Spinal cord (tissue), 10 donors: Measurements from ENCODE around the gene PIGA. TPM values are rescaled to one million over a fixed set of nuclear protein-coding genes. Genes with fewer than 3 reads are reported as not detected.

Experiments
- DNase-seq, 6 donors: peaks; one replicate each; pipeline versions ENCODE4 v3.0.0 to v3.0.0-alpha.2; 2013 to 2015; ENCODE audit warnings: low spot score in 6 of 6, low read depth in 4 of 6
- H3K27ac ChIP-seq: one replicate; pipeline ENCODE4 v1.5.1; 2013; ENCODE audit warnings: low read depth, low read length, control low read depth
- H3K27me3 ChIP-seq: one replicate; pipeline ENCODE4 v1.6.1; 2013; ENCODE audit warnings: low read length; ENCODE audit not compliant: control insufficient read depth, insufficient read depth
- H3K36me3 ChIP-seq: one replicate; pipeline ENCODE4 v1.6.1; 2013; ENCODE audit warnings: low read length; ENCODE audit not compliant: control insufficient read depth, insufficient read depth
- H3K4me1 ChIP-seq: one replicate; pipeline ENCODE4 v1.6.1; 2013; ENCODE audit warnings: low read length; ENCODE audit not compliant: control insufficient read depth, insufficient read depth
- H3K4me3 ChIP-seq: one replicate; pipeline ENCODE4 v1.5.1; 2013; ENCODE audit warnings: low read depth, low read length, control low read depth
- H3K9me3 ChIP-seq: one replicate; pipeline ENCODE4 v1.6.1; 2013; ENCODE audit warnings: low read length; ENCODE audit not compliant: control insufficient read depth, insufficient read depth
- WGBS: methylation state at CpG from one replicate; pipeline ENCODE4 v1.1.5; 2013; ENCODE audit warnings: missing lambda C conversion rate; ENCODE audit not compliant: insufficient coverage; 5-methylcytosine and 5-hydroxymethylcytosine counted together
- polyA plus RNA-seq, 2 donors: library from polyadenylated mRNA; unstranded; fragments of 120-200 nt; gene quantifications; one replicate each; pipeline ENCODE4 v1.2.1, GENCODE V29; 2013; ENCODE audit not compliant: insufficient read length in 2 of 2
- total RNA-seq, 2 donors: library from RNA; depleted of rRNA in 1 of 2; stranded (reverse); fragments of 120-200 nt in 1 of 2; fragments of >200 nt in 1 of 2; gene quantifications; one replicate each; pipeline versions ENCODE4 v1.2.3 to v1.2.4, GENCODE V29; 2013 to 2014
- donor health status: healthy.

Gene PIGA
- total and polyA plus RNA-seq, 4 donors, result 10.8 to 18.9 (median 11.8) TPM

- Histone ChIP-seq H3K27me3 (peaks cover 14% of the 10 kb centered on the region), H3K9me3 (no peaks in the 10 kb centered on the region), H3K4me3 (no peak overlapping the region), H3K36me3 (no peaks in the 10 kb centered on the region), H3K27ac (no peak overlapping the region), H3K4me1 (no peaks in the 10 kb centered on the region)
- 30% methylated on average over 5 of the region's 8 CpGs for WGBS
- peak in 1 of 6 donors; percentile 3 for DNase-seq
Measured at GRCh38 chrX:15350329-15350996, 15.1 kb upstream of the PIGA start.

- Histone ChIP-seq H3K4me3 (no peak overlapping the region), H3K27me3 (peaks cover 19% of the 10 kb centered on the region), H3K9me3 (no peaks in the 10 kb centered on the region), H3K27ac (no peak overlapping the region), H3K4me1 (no peaks in the 10 kb centered on the region), H3K36me3 (no peaks in the 10 kb centered on the region)
- WGBS, result 6% methylated on average over 2 of the region's 2 CpGs
- peak; percentile 26 to 90 (median 48) for DNase-seq
Measured at GRCh38 chrX:15349046-15349445, 13.7 kb upstream of the PIGA start.

GRCh38 chrX:15345976-15346375, 10.7 kb upstream of the PIGA start:
- H3K4me1 ChIP-seq, result no peaks in the 10 kb centered on the region
- 36% methylated on average over 2 of the region's 3 CpGs for WGBS
- DNase-seq, result peak in 2 of 6 donors; percentile 8 to 74
- H3K27me3 ChIP-seq, result peaks cover 29% of the 10 kb centered on the region
- H3K36me3 ChIP-seq, result no peaks in the 10 kb centered on the region
- H3K27ac ChIP-seq, result no peak overlapping the region
- H3K9me3 ChIP-seq, result no peaks in the 10 kb centered on the region
- H3K4me3 ChIP-seq, result no peak overlapping the region

- Histone ChIP-seq H3K4me1 (no peaks in the 10 kb centered on the region), H3K27me3 (peaks cover 25% of the 10 kb centered on the region), H3K9me3 (no peaks in the 10 kb centered on the region), H3K27ac (no peak overlapping the region), H3K4me3 (no peak overlapping the region), H3K36me3 (no peaks in the 10 kb centered on the region)
- DNase-seq, result no peak
Measured at GRCh38 chrX:15344106-15344505, 8.8 kb upstream of the PIGA start.

- no peaks in the 10 kb centered on the region for H3K9me3 ChIP-seq
- H3K27me3 ChIP-seq, result peaks cover 33% of the 10 kb centered on the region
- 80% methylated on average over 2 of the region's 5 CpGs for whole genome bisulfite sequencing
Measured at GRCh38 chrX:15343075-15343476, 7.8 kb upstream of the PIGA start.

GRCh38 chrX:15340867-15341266, 5.5 kb upstream of the PIGA start:
- Histone ChIP-seq H3K36me3 (no peaks in the 10 kb centered on the region), H3K27ac (no peak overlapping the region), H3K4me3 (no peak overlapping the region), H3K4me1 (no peaks in the 10 kb centered on the region), H3K27me3 (peaks cover 49% of the 10 kb centered on the region), H3K9me3 (peaks cover 1% of the 10 kb centered on the region)
- WGBS, result 81% methylated on average over 2 of the region's 2 CpGs
- no peak for DNase-seq

More at GRCh38 chrX:15343075-15343476, 7.8 kb upstream of the PIGA start:
- no peak overlapping the region for H3K27ac ChIP-seq
- no peaks in the 10 kb centered on the region for H3K36me3 ChIP-seq
- no peak for DNase-seq
- no peaks in the 10 kb centered on the region for H3K4me1 ChIP-seq
- no peak overlapping the region for H3K4me3 ChIP-seq

GRCh38 chrX:15336023-15336413, 695 bp upstream of the PIGA start:
- Histone ChIP-seq H3K4me1 (peaks cover 3% of the 10 kb centered on the region), H3K9me3 (peaks cover 1% of the 10 kb centered on the region), H3K36me3 (no peaks in the 10 kb centered on the region), H3K27me3 (peaks cover 40% of the 10 kb centered on the region), H3K4me3 (peak overlapping the region; percentile 87), H3K27ac (peak overlapping the region; percentile 29)
- peak in 3 of 6 donors; percentile 22 to 59 (median 50) for DNase-seq
- 35% methylated on average over 5 of the region's 10 CpGs for WGBS

- WGBS, result 24% methylated on average over 5 of the region's 7 CpGs
- Histone ChIP-seq H3K27me3 (peaks cover 37% of the 10 kb centered on the region), H3K27ac (peak overlapping the region; percentile 88), H3K36me3 (no peaks in the 10 kb centered on the region), H3K4me3 (peak overlapping the region; percentile 87), H3K4me1 (peaks cover 3% of the 10 kb centered on the region), H3K9me3 (peaks cover 1% of the 10 kb centered on the region)
- no peak for DNase-seq
Measured at GRCh38 chrX:15334561-15334960, 762 bp downstream of the PIGA start.

- Histone ChIP-seq H3K27me3 (peaks cover 15% of the 10 kb centered on the region), H3K9me3 (no peaks in the 10 kb centered on the region), H3K4me1 (no peaks in the 10 kb centered on the region), H3K36me3 (no peaks in the 10 kb centered on the region), H3K4me3 (no peak overlapping the region), H3K27ac (no peak overlapping the region)
- 72% methylated on average over 2 of the region's 2 CpGs for WGBS
- DNase-seq, result no peak
Measured at GRCh38 chrX:15328821-15329220, 6.5 kb downstream of the PIGA start.

GRCh38 chrX:15328131-15328530, 7.2 kb downstream of the PIGA start:
- Histone ChIP-seq H3K4me1 (no peaks in the 10 kb centered on the region), H3K27me3 (peaks cover 17% of the 10 kb centered on the region), H3K4me3 (no peak overlapping the region), H3K36me3 (no peaks in the 10 kb centered on the region), H3K27ac (no peak overlapping the region), H3K9me3 (no peaks in the 10 kb centered on the region)
- no CpG with 5 or more reads among the region's 3 CpGs for WGBS
- DNase-seq, result no peak
